Erythroblast (primary cell): ENCODE results near the gene EIF3F.

Experiments used
- GATA1 ChIP-seq: IDR thresholded peaks from 2 replicates; pipeline ENCODE4 v1.6.1; 2011; ENCODE audit warnings: low read depth, mild to moderate bottlenecking, control low read depth, low read length, moderate library complexity
- POLR2A ChIP-seq: IDR thresholded peaks from 2 replicates; pipeline ENCODE4 v1.6.1; 2011; ENCODE audit warnings: mild to moderate bottlenecking, low read length

DNA sequence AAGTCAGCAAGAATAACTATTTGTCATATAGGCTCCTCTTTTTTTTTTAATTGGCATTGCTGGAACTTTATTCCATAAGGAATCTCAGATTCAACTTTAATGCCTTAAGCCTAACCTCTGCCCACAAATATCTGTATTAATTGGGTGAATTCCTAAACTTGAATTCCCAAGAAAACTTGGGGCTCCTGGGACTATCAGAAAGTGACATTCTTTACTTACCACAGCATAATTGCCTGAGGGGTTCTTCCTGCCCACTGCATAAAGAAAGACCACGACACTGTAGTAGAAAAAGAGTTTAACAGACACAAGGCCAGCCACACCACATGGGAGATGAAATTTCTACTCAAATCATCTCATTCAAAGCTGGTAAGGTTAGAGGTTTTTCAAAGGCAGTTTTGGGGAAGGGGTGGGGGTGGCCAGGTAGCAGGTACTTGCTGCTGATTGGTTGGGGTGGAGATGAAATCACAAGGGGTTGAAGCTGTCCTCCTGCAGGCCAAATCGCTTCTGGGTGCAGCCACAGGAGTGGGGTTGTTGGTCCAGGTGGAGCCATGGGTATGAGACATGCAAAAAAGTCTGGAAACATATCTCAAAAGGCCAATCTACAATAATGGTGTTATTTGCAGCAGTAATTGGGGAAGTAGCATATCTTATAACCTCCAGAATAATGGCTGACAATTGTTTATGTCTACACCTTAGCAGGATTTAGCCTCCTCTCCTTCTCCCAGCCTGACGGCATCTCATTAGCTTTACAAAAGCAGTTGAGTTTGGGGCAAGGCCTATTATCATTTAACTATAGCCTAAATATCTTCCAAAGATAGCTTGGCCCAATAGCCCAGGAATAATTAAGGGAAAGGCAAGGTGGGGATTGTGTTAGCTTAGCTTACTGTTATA is 17.1 kb upstream of the EIF3F start:
- no peak for TF ChIP-seq POLR2A
- TF ChIP-seq GATA1: no peak
